ENCODE measurements around the gene EVA1A.

EVA1A gene

DNA sequence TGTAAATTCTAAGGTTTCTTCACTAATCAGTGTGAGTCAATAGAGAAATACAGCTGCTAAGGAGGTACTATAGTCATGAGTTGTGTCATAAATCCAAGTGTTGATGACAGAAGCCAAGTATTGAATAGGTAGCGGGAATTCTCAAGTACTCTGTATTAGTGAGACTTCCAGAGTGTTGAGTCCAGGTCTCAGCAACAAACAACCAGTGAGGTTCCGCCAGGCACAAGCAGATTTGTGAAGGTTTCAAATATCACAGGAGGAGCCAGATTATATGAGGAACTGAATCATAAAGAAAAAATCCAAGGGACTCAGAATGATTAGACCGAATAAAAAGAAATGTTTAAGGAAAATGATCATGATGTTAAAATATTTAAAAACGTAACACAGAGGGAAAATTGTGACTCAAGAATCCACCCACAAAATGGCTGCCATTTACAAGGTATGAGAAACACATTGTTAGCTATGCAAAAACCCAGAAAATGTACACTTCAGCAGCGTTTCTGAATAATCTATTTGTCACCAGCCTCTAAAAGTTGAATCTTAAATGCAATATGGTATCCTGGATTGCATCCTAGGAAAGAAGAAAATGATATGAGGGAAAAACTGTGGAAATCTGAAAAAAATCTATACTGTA lies 27.3 kb upstream of the EVA1A start:
- no peak for DNase-seq

DNA sequence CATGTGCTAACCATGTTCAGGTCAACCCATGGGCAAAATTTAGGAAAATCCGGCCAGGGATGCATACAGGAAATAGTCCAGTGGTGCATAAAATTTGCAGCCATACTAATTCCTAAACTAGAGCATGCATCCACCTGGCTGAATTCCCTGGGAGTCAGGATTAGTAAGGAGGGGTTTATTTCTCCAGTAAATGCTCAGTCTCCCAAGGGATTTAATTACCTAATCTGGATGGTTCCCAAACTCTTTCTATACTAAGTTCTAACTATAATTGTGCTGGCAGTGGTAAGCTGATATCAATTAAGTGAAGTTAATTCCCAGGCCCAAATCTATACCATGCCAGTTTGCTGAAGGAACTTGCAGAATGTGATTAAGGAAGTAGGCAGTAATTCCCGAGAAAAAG lies 26.2 kb upstream of the EVA1A start:
- DNase-seq = no peak

DNA sequence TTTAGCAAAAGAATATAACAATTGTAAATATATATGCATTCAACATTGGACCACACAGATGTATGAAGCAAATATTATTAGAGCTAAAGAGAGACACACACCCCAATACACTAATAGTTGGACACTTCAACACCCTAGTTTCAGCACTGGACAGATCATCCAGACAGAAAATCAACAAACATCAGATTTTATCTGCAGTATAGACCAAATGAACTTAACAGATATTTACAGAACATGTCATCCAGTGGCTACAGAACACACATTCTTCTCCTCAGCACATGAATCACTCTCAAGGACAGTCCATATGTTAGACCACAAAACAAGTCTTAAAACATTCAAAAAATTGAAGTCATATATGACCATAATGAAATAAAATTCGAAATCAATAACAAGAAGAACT lies 22.1 kb upstream of the EVA1A start:
- no peak for DNase-seq

- DNase-seq = no peak
Observed at GRCh38 chr2:75580606-75581005, 19.9 kb upstream of the EVA1A start.

DNA sequence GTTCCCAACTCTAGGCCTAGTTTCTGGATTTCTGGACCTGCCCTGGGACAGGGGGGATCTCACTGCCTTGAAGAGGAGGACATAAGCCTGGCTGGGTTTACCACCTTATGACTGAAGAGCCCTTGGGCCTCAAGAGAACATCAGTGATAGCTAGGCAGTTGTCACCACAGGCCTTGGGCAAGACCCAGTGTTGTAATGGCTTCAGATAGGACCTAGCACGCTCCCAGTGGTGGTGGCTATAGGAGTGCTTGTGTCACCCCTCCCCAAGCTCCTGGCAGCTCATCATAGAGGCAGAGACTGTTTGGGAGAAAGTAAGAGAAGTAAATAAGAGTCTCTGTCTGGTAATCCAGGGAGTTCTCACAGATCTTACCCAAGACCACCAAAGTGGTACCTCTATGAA lies 19.4 kb upstream of the EVA1A start:
- no peak for DNase-seq

- DNase-seq = no peak
Observed at GRCh38 chr2:75579186-75579585, 18.4 kb upstream of the EVA1A start.

DNA sequence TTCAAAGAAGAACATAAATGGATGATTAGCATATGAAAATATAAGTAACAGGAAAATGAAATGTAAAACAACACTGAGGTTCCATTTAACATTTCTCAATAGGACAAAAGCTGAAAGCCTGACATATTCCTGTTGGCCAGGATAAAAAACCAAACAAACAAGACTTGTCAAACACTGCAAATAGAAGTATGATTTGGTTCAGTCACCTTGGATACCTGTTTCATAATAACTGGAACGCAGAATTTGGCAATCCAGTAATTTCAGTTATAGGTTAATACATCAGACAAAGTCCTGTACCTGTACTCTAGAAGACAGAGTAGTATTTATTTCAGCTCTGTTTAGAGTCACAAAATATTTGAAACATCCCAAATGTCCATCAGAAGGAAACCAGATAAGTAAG lies 16.5 kb upstream of the EVA1A start:
- no peak for DNase-seq

GRCh38 chr2:75574106-75574505 lies 13.4 kb upstream of the EVA1A start:
- no peak for DNase-seq

DNA sequence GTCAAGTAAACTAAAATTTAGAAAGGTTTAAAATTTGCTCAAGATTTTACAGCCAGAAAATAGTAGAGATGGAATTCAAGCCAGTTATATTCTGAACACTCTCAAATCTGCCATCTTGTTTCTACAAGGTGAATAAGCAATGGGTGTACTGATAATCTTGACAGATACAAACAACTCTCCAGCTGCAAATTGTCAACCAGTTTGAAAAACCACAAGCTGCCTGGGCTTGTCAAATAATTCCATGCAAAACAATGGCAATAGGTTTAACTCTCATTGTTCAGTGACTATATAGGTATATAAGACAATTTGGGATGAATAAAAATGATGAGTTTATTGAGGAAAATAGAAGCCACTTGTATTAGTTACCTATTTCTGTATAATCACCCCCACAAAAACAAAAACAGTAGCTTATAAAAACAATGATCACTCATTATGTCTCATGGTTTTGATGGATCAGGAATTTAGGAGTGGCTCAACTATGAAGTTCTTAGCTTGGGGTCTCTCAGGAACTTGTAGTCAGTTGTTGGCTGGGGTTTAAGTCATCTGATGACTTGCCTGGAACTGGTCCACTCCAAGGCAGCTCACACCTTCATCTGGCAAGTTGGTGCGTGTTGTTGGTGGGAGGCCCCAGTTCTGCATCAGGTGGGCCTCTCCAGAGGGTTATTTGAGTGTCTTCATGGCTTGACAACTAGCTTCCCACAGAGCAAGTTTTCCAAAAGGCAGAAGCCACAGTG lies 12.6 kb upstream of the EVA1A start:
- no peak for DNase-seq

GRCh38 chr2:75571730-75572430 lies 11.1 kb upstream of the EVA1A start:
- no peak for DNase-seq

GRCh38 chr2:75570948-75571729 lies 10.4 kb upstream of the EVA1A start:
- DNase-seq = no peak

- no peak for DNase-seq
Observed at GRCh38 chr2:75570024-75570947, 9.5 kb upstream of the EVA1A start.

DNA sequence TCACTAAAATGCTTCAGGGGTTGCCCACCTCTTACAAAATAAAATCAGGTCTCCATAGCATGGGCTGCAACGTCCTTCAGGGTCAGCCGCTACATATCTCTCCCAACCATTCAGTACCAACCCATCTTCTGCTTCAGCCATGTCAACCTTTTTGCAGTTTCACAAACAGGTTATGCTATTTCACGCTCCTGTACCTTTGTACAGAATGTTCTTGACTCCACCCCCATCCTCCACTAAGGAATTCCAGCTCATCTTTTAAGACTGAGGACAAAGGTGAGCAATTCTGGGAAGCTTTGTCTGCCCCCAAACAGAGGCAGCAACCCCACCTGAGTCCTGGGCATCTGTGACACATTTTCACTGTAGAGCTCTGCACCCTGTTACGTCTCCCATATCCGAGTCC lies 8.8 kb upstream of the EVA1A start:
- no peak for DNase-seq

GRCh38 chr2:75568174-75568573 lies 7.4 kb upstream of the EVA1A start:
- DNase-seq = no peak

DNA sequence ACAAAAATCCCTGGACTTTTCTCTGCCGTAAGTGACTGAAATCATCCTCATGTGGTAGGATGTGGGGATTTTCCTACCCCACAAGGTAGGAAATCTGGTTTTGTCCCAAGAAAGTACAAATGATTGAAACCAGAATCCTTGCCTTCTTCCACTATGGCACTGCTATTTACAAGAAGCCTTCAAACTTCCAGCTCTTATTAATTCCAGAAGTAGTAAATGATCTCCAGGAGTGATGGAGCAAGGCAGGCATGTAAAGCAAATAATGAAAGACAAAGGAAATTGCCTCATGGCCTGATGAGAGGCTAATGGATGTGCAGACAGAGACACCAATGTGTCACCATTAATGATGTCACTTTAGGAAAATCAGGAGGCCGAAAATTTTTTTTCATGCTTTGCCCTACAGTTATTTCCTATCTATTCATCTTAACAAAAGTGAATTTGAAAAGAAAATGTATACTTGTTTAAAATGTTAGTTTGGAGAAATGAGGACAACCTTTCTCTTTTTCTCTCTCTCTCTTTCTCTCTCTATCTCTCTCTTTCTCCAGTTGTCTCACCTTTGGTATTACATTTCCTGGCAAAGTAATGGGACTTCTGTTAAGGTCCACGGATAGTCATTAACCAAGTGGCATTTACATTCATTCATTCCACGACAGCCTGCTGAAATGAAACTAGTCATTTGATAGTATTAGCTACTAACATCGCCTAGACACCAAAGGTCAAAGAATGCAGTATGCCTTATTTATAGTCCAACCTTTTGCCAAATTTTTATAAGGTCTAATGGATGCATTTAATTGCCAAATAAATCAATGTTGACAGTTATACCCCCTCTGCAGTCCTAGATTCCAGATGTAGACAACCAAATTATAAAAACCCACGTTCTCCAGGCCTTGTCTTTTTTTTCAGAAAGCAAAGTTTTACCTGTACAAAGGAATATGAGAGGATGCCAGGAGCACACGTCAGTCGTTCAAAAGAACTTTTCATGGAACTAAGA lies 5.0 kb upstream of the EVA1A start:
- DNase-seq = no peak

DNA sequence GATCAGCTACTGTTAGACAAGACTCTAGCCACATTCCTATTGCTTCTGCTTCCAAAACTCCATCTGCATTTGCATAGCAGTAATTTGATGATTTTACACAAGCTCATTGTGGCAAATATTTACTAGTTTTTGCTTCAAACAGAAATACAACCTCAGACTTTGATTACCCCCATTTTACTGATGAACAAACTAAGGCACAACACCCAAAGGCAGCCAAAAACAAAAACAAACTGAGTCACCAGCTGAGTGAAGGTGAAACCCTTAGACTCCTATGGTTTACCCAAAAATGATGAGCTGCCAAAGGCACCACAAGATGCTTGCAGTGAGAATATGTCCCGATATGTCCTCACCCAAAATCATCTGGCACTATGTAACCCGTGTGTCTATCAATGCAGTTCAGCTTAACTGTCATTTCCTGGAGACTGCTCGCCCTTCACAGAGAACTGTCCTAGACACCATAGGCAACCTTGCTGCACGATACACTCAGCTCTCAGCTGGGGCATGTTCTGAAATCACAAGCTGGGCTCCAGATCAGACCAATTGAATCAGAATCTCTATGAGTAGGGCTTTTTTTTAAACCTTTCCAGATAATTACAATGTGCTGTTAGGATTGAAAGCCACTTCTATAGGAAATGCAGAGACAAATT lies 4.1 kb upstream of the EVA1A start:
- DNase-seq = peak; percentile 48

- peak; percentile 26 for DNase-seq
Observed at GRCh38 chr2:75564026-75564688, 3.4 kb upstream of the EVA1A start.

- peak; percentile 23 for DNase-seq
Observed at GRCh38 chr2:75563591-75563990, 2.9 kb upstream of the EVA1A start.

DNA sequence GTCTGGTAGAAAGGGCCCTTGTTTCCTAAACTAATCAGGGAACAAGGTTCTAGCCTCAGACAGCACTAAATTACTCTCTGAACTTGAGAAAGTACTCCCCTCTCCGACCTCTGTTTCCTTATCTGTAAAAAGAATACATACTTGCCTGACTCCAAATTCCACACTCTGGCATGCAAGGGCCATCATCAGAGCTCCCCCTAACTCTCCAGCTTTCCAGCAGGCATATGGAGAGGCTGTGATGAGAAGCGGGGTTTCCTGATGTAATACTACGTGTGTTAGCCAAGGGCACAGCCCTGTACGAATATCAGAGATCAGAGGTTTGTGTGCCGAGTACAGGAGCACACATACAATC lies 1.8 kb upstream of the EVA1A start:
- DNase-seq = no peak

All from activated CD4-positive, alpha-beta T cell treated with anti-CD3 and anti-CD28 coated beads, Interleukin-10, Interleukin-2, amounts not matched to agents 100 ng/mL and 50 ng/mL, durations not matched to agents 16 hours and 8 hours (primary cell).